Osteocyte (in vitro differentiated cells): Measurements from ENCODE around the gene BIN2. TPM values are rescaled to one million over a fixed set of nuclear protein-coding genes. Genes with fewer than 3 reads are reported as not detected.
A peak's percentile ranks its signal among the peaks of the same experiment; 100 is the strongest.

Experiments
- DNase-seq: peaks from one replicate; pipeline ENCODE4 v3.0.0; 2021; ENCODE audit warnings: mixed read lengths; ENCODE audit not compliant: unreplicated experiment; ENCODE audit errors: extremely low spot score
- H3K27ac Mint-ChIP-seq: one replicate; pipeline ENCODE4 v1.8.0; 2021; ENCODE audit warnings: mild to moderate bottlenecking, mixed read lengths; ENCODE audit not compliant: unreplicated experiment
- H3K27me3 Mint-ChIP-seq: one replicate; pipeline ENCODE4 v1.8.0; 2021; ENCODE audit warnings: mixed read lengths; ENCODE audit not compliant: unreplicated experiment
- H3K36me3 Mint-ChIP-seq: one replicate; pipeline ENCODE4 v1.8.0; 2021; ENCODE audit warnings: mixed read lengths; ENCODE audit not compliant: unreplicated experiment
- H3K4me1 Mint-ChIP-seq: one replicate; pipeline ENCODE4 v1.8.0; 2021; ENCODE audit warnings: mixed read lengths; ENCODE audit not compliant: unreplicated experiment
- H3K4me3 Mint-ChIP-seq: one replicate; pipeline ENCODE4 v1.8.0; 2021; ENCODE audit warnings: mild to moderate bottlenecking, moderate library complexity, mixed read lengths; ENCODE audit not compliant: unreplicated experiment
- H3K9me3 Mint-ChIP-seq: one replicate; pipeline ENCODE4 v1.8.0; 2021; ENCODE audit warnings: mixed read lengths; ENCODE audit not compliant: unreplicated experiment
- total RNA-seq: library from RNA; stranded (reverse); gene quantifications from 2 replicates; pipeline ENCODE4 v1.2.1, GENCODE V29; 2021
- TF ChIP-seq, protein P1 (sequence below): fragments of 200-600 bp; sonication (generic); IDR thresholded peaks from 2 replicates; pipeline ENCODE4 v1.5.0; 2021; ENCODE audit warnings: antibody characterized with exemption, mild to moderate bottlenecking, moderate library complexity

The BIN2 gene
- total RNA-seq, 1 donor from 2014 or later = not detected

DNA sequence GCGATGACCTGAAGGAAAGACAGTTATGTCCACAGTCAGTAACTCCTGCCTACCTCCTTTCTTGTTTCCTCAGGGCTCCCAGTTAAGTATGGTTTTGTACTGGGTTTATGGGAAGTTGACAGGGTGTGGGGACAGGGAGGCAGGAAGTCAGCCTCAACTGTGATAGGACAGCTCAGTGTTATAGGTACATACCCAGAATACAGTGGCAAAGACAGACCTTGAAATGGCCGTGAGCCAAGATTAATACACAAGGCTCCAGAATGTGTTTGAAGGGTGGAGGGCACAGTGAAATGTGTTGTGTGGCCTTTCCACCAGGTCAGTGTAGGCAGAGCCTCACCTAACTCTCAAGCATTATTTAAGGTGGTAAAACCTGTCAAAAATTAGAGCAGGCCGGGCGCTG lies 4.6 kb upstream of the BIN2 start:
- H3K27ac Mint-ChIP-seq = no peak overlapping the region
- DNase-seq = no peak
- no peaks in the 10 kb centered on the region for H3K27me3 Mint-ChIP-seq
- H3K4me3 Mint-ChIP-seq = no peak overlapping the region
- no peaks in the 10 kb centered on the region for H3K9me3 Mint-ChIP-seq
- TF ChIP-seq, protein P1, sequence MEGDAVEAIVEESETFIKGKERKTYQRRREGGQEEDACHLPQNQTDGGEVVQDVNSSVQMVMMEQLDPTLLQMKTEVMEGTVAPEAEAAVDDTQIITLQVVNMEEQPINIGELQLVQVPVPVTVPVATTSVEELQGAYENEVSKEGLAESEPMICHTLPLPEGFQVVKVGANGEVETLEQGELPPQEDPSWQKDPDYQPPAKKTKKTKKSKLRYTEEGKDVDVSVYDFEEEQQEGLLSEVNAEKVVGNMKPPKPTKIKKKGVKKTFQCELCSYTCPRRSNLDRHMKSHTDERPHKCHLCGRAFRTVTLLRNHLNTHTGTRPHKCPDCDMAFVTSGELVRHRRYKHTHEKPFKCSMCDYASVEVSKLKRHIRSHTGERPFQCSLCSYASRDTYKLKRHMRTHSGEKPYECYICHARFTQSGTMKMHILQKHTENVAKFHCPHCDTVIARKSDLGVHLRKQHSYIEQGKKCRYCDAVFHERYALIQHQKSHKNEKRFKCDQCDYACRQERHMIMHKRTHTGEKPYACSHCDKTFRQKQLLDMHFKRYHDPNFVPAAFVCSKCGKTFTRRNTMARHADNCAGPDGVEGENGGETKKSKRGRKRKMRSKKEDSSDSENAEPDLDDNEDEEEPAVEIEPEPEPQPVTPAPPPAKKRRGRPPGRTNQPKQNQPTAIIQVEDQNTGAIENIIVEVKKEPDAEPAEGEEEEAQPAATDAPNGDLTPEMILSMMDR = no peak
- H3K36me3 Mint-ChIP-seq = no peaks in the 10 kb centered on the region
- H3K4me1 Mint-ChIP-seq = peaks cover 7% of the 10 kb centered on the region

GRCh38 chr12:51326698-51327439 lies 2.9 kb upstream of the BIN2 start:
- Mint-ChIP-seq H3K4me3 (no peak overlapping the region), H3K36me3 (no peaks in the 10 kb centered on the region), H3K27me3 (no peaks in the 10 kb centered on the region), H3K4me1 (peaks cover 7% of the 10 kb centered on the region), H3K27ac (peak overlapping the region; percentile 95), H3K9me3 (no peaks in the 10 kb centered on the region)
- TF ChIP-seq, protein P1 = no peak
- DNase-seq = no peak

DNA sequence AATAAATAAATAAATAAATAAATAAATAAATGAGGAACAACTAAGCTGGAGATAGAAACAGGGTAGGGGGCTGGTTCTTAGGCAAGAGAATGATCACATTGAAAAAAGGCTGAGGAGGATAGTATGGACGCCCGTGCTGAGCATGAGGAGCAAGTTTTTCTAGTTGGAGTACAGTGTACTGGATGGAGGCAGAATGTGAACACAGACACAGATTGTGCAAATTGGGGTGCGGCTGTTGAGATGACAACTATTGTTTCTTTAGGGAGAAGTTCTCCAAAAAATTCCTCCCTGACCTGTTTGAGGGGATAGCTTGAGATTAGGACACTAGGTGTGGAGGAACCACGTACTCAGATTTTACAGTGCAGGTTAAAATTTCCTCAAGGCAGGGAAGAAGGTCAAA lies 979 bp upstream of the BIN2 start:
- Mint-ChIP-seq H3K4me3 (no peak overlapping the region), H3K4me1 (peaks cover 16% of the 10 kb centered on the region), H3K27ac (no peak overlapping the region), H3K36me3 (no peaks in the 10 kb centered on the region), H3K9me3 (no peaks in the 10 kb centered on the region), H3K27me3 (no peaks in the 10 kb centered on the region)
- TF ChIP-seq, protein P1 = no peak
- no peak for DNase-seq

DNA sequence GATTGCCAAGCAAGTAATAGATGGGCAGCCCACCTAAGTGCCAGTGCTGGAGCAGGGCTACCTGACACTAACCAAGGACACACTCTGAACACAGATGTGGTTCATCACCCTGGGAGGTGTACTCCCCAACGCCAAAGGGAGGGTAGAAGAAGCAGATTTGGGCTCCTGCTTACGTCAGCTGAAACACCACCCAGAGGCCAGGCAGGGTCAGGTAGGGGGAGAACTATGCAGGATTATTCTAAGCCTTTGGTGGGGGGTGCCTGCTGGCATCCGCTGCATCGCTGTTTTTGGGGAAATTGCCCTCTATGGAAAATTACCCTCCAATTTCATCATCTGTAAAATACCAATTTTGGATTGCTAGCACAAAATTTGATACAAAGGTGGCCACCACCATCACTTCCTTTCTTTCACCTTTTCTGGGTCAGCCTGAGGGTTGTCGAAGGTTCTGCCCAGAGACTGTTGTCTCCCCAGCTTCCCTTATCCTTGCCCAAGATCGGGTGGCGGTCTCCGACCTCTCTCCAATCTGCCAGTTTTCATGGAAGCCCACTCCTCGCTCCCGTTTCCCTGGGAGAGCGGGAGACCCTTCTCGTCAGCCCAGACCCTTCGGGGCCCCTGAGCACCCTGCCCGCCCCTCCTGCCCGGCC lies 535 bp downstream of the BIN2 start:
- Mint-ChIP-seq H3K27me3 (no peaks in the 10 kb centered on the region), H3K4me3 (no peak overlapping the region), H3K36me3 (no peaks in the 10 kb centered on the region), H3K27ac (no peak overlapping the region), H3K4me1 (peaks cover 16% of the 10 kb centered on the region), H3K9me3 (no peaks in the 10 kb centered on the region)
- DNase-seq = no peak
- TF ChIP-seq, protein P1 = no peak

GRCh38 chr12:51322452-51322851 lies 1.5 kb downstream of the BIN2 start:
- Mint-ChIP-seq H3K4me1 (peaks cover 16% of the 10 kb centered on the region), H3K27me3 (no peaks in the 10 kb centered on the region), H3K9me3 (no peaks in the 10 kb centered on the region), H3K4me3 (no peak overlapping the region), H3K36me3 (no peaks in the 10 kb centered on the region), H3K27ac (no peak overlapping the region)
- DNase-seq = no peak
- TF ChIP-seq, protein P1 = no peak
